GM20431 (cell line): ENCODE results near the gene APOA5.

Experiments used
- in situ Hi-C: fragments of 300-500 bp; cut with MseI, MboI; formaldehyde crosslinking; loops from one replicate; pipeline ENCODE4 v1.15.0; 2020; ENCODE audit warnings: low sequenced_read_pairs; ENCODE audit not compliant: unreplicated experiment

Gene APOA5

GRCh38 chr11:116828632-116829524, 37.2 kb upstream of the APOA5 start:
- in situ Hi-C loops = no loop called here

- in situ Hi-C loops = no loop called here
Observed at GRCh38 chr11:116827461-116827860, 35.8 kb upstream of the APOA5 start.

- in situ Hi-C loops = no loop called here
Observed at GRCh38 chr11:116826751-116827431, 35.2 kb upstream of the APOA5 start.

- in situ Hi-C loops = no loop called here
Observed at GRCh38 chr11:116825854-116826750, 34.4 kb upstream of the APOA5 start.

GRCh38 chr11:116825434-116825833, 33.8 kb upstream of the APOA5 start:
- in situ Hi-C loops = no loop called here

GRCh38 chr11:116823031-116823843, 31.6 kb upstream of the APOA5 start, which contains the start of gene APOA4:
APOA4 (minus strand) TSS chr11:116823304; CDS start chr11:116823191, 113 bp downstream.
- in situ Hi-C loops = no loop called here

GRCh38 chr11:116822575-116822974, 30.9 kb upstream of the APOA5 start:
- in situ Hi-C loops = no loop called here

- in situ Hi-C loops = no loop called here
Observed at GRCh38 chr11:116821050-116821918, 29.6 kb upstream of the APOA5 start.

GRCh38 chr11:116819049-116819448, 27.4 kb upstream of the APOA5 start:
- in situ Hi-C loops = no loop called here

- in situ Hi-C loops = no loop called here
Observed at GRCh38 chr11:116814502-116814901, 22.8 kb upstream of the APOA5 start.

- in situ Hi-C loops = no loop called here
Observed at GRCh38 chr11:116813781-116814471, 22.2 kb upstream of the APOA5 start.

- in situ Hi-C loops = no loop called here
Observed at GRCh38 chr11:116813170-116813569, 21.5 kb upstream of the APOA5 start.

- in situ Hi-C loops = no loop called here
Observed at GRCh38 chr11:116812109-116812508, 20.4 kb upstream of the APOA5 start.

- in situ Hi-C loops = no loop called here
Observed at GRCh38 chr11:116811194-116811593, 19.5 kb upstream of the APOA5 start.

GRCh38 chr11:116808262-116809175, 16.8 kb upstream of the APOA5 start:
- in situ Hi-C loops = no loop called here

GRCh38 chr11:116807601-116808261, 16.1 kb upstream of the APOA5 start:
- in situ Hi-C loops = no loop called here
